ENCODE measurements around the gene COQ7.

Gene COQ7

GRCh38 chr16:19067349-19068236 lies at the start of gene COQ7:
Gene COQ7 (plus strand): TSS chr16:19067614. CDS start chr16:19067665, 51 bp downstream.
- peak; percentile 95 for DNase-seq

GRCh38 chr16:19020689-19021088 lies 46.7 kb upstream of the COQ7 start:
- DNase-seq: no peak

GRCh38 chr16:19021747-19022146 lies 45.7 kb upstream of the COQ7 start:
- DNase-seq: no peak

GRCh38 chr16:19027416-19027815 lies 40.0 kb upstream of the COQ7 start:
- DNase-seq: no peak

GRCh38 chr16:19029980-19030379 lies 37.4 kb upstream of the COQ7 start:
- no peak for DNase-seq

- no peak for DNase-seq
Observed at GRCh38 chr16:19031738-19032137, 35.7 kb upstream of the COQ7 start.

GRCh38 chr16:19033761-19034160 lies 33.7 kb upstream of the COQ7 start:
- DNase-seq: no peak

- no peak for DNase-seq
Observed at GRCh38 chr16:19040400-19040799, 27.0 kb upstream of the COQ7 start.

- DNase-seq: no peak
Observed at GRCh38 chr16:19044769-19045168, 22.6 kb upstream of the COQ7 start.

GRCh38 chr16:19046062-19046461 lies 21.4 kb upstream of the COQ7 start:
- no peak for DNase-seq

GRCh38 chr16:19062706-19063105 lies 4.7 kb upstream of the COQ7 start:
- no peak for DNase-seq

GRCh38 chr16:19066988-19067348 lies 446 bp upstream of the COQ7 start:
- DNase-seq: no peak

- no peak for DNase-seq
Observed at GRCh38 chr16:19068237-19068815, 912 bp downstream of the COQ7 start.

GRCh38 chr16:19071811-19072777 lies 4.7 kb downstream of the COQ7 start:
- no peak for DNase-seq

GRCh38 chr16:19073344-19073743 lies 5.9 kb downstream of the COQ7 start:
- no peak for DNase-seq

GRCh38 chr16:19073863-19074262 lies 6.4 kb downstream of the COQ7 start:
- no peak for DNase-seq

GRCh38 chr16:19075511-19075910 lies 8.1 kb downstream of the COQ7 start:
- no peak for DNase-seq

GRCh38 chr16:19077879-19078278 lies 10.5 kb downstream of the COQ7 start:
- DNase-seq: no peak

GRCh38 chr16:19083670-19084069 lies 16.3 kb downstream of the COQ7 start:
- DNase-seq: no peak

- no peak for DNase-seq
Observed at GRCh38 chr16:19084139-19084538, 16.7 kb downstream of the COQ7 start.

- DNase-seq: no peak
Observed at GRCh38 chr16:19084879-19085278, 17.5 kb downstream of the COQ7 start.

- DNase-seq: no peak
Observed at GRCh38 chr16:19085679-19086200, 18.3 kb downstream of the COQ7 start.

Data from NCI-H1105 (cell line).